IMR-90 (cell line): ENCODE measurements around the gene SYNE1. TPM values are rescaled to one million over a fixed set of nuclear protein-coding genes. Genes with fewer than 3 reads are reported as not detected.

ENCODE experiments used
- ATAC-seq: fragments of 200-7000 bp; cut with Tn5 transposase; 2 replicates; pipeline ENCODE4 v1.9.1; 2020; ENCODE audit warnings: low read depth, mild to moderate bottlenecking, moderate library complexity
- BruUV-seq: library from RNA; stranded (reverse); fragments of 400-500 nt; replicated peaks from 2 replicates; lab custom pipeline; 2021; lab: Mats Ljungman, UMichigan
- CTCF ChIA-PET: fragments of 300-600 bp; formaldehyde crosslinking; extraction: SDS; loops from one replicate; lab custom pipeline; 2021; ENCODE audit warnings: antibody characterized with exemption; lab: Yijun Ruan, JAX
- POLR2A ChIA-PET: fragments of 300-600 bp; sonication (Branson Sonifier 250); formaldehyde crosslinking; loops from one replicate; lab custom pipeline; 2022; ENCODE audit warnings: antibody characterized with exemption; ENCODE audit not compliant: unreplicated experiment; lab: Charles Lee
- DNase-seq: peaks from one replicate; pipeline ENCODE4 v3.0.0; 2013
- H2AFZ ChIP-seq: replicated peaks from 2 replicates; pipeline ENCODE3; 2013; ENCODE audit warnings: low read length, mild to moderate bottlenecking; ENCODE audit not compliant: poor library complexity
- H2AK5ac ChIP-seq: 2 replicates; pipeline ENCODE4 v1.6.1; 2013; ENCODE audit warnings: low read depth, low read length, inconsistent platforms
- H2AK9ac ChIP-seq: replicated peaks from 2 replicates; pipeline ENCODE3; 2013; ENCODE audit warnings: mild to moderate bottlenecking, low read depth, low read length, moderate library complexity; ENCODE audit not compliant: poor library complexity
- H2BK120ac ChIP-seq: 2 replicates; pipeline ENCODE4 v1.6.1; 2013; ENCODE audit warnings: low read depth, low read length, inconsistent platforms
- H2BK15ac ChIP-seq: 3 replicates; pipeline ENCODE4 v1.6.1; 2013; ENCODE audit warnings: low read depth, low read length, inconsistent platforms
- H2BK20ac ChIP-seq: 2 replicates; pipeline ENCODE4 v1.6.1; 2013; ENCODE audit warnings: low read depth, mild to moderate bottlenecking, inconsistent platforms, low read length, moderate library complexity
- H2BK5ac ChIP-seq: 2 replicates; pipeline ENCODE4 v1.6.1; 2013; ENCODE audit warnings: mild to moderate bottlenecking, low read depth, low read length, inconsistent platforms; ENCODE audit not compliant: poor library complexity, severe bottlenecking
- H3K14ac ChIP-seq: replicated peaks from 2 replicates; pipeline ENCODE4 v1.6.1; 2013; ENCODE audit warnings: low read depth, low read length, inconsistent platforms
- H3K18ac ChIP-seq: 2 replicates; pipeline ENCODE4 v1.6.1; 2013; ENCODE audit warnings: low read depth, low read length, control low read depth
- H3K23ac ChIP-seq: 2 replicates; pipeline ENCODE4 v1.6.1; 2013; ENCODE audit warnings: low read depth, low read length, inconsistent platforms
- H3K27ac ChIP-seq: 2 replicates; pipeline ENCODE4 v1.5.1; 2013; ENCODE audit warnings: mild to moderate bottlenecking, control low read depth, low read length; ENCODE audit not compliant: insufficient read depth
- H3K27me3 ChIP-seq: 2 replicates; pipeline ENCODE4 v1.6.1; 2013; ENCODE audit warnings: low read length; ENCODE audit not compliant: control insufficient read depth, insufficient read depth
- H3K36me3 ChIP-seq: 2 replicates; pipeline ENCODE4 v1.6.1; 2013; ENCODE audit warnings: low read length, mixed read lengths; ENCODE audit not compliant: control insufficient read depth, insufficient read depth
- H3K4ac ChIP-seq: 2 replicates; pipeline ENCODE4 v1.6.1; 2013; ENCODE audit warnings: low read depth, low read length, inconsistent platforms
- H3K4me1 ChIP-seq: 2 replicates; pipeline ENCODE4 v1.6.1; 2013; ENCODE audit warnings: low read length, mixed read lengths; ENCODE audit not compliant: control insufficient read depth, insufficient read depth
- H3K4me2 ChIP-seq: 2 replicates; pipeline ENCODE4 v1.6.1; 2013; ENCODE audit warnings: low read depth, mild to moderate bottlenecking, control low read depth, low read length, moderate library complexity
- H3K4me3 ChIP-seq: 2 replicates; pipeline ENCODE4 v1.5.1; 2013; ENCODE audit warnings: low read depth, mild to moderate bottlenecking, control low read depth, low read length, moderate library complexity; ENCODE audit not compliant: insufficient read depth
- H3K56ac ChIP-seq: 2 replicates; pipeline ENCODE4 v1.6.1; 2013; ENCODE audit warnings: low read length, inconsistent platforms; ENCODE audit not compliant: insufficient read depth; ENCODE audit errors: extremely low read depth
- H3K79me1 ChIP-seq, 2 experiments: 2 replicates each; pipeline ENCODE4 v1.6.1; 2013; ENCODE audit warnings: low read length in 2 of 2, inconsistent platforms in 1 of 2, low read depth in 1 of 2
- H3K9ac ChIP-seq: 2 replicates; pipeline ENCODE4 v1.6.1; 2013; ENCODE audit warnings: low read depth, low read length, control low read depth
- H3K9me1 ChIP-seq: 2 replicates; pipeline ENCODE4 v1.6.1; 2013; ENCODE audit warnings: low read length, inconsistent platforms; ENCODE audit not compliant: insufficient read depth
- H3K9me3 ChIP-seq: 2 replicates; pipeline ENCODE4 v1.6.1; 2013; ENCODE audit warnings: low read length; ENCODE audit not compliant: control insufficient read depth, insufficient read depth
- H4K20me1 ChIP-seq: 2 replicates; pipeline ENCODE4 v1.6.1; 2013; ENCODE audit warnings: low read length, inconsistent platforms; ENCODE audit not compliant: insufficient read depth
- H4K5ac ChIP-seq: 2 replicates; pipeline ENCODE4 v1.6.1; 2013; ENCODE audit warnings: mild to moderate bottlenecking, low read depth, low read length, control low read depth
- H4K8ac ChIP-seq, 2 experiments: 2 replicates each; pipeline ENCODE4 v1.6.1; 2013; ENCODE audit warnings: low read depth in 2 of 2, low read length in 2 of 2, control low read depth in 1 of 2, inconsistent platforms in 1 of 2
- H4K91ac ChIP-seq: 2 replicates; pipeline ENCODE4 v1.6.1; 2013; ENCODE audit warnings: low read depth, low read length, inconsistent platforms; ENCODE audit not compliant: insufficient read depth
- MAFK ChIP-seq: IDR thresholded peaks from 2 replicates; pipeline ENCODE4 v1.6.1; 2012; ENCODE audit warnings: low read depth, low read length, improper control_type of control experiment
- MAZ ChIP-seq: IDR thresholded peaks from 2 replicates; pipeline ENCODE4 v1.6.1; 2012; ENCODE audit warnings: low read depth, mild to moderate bottlenecking, low read length, improper control_type of control experiment, moderate library complexity, borderline replicate concordance
- WGBS, 2 experiments: methylation state at CpG; one replicate each; pipeline versions ENCODE4 v1.1.5 to v1.1.7; 2013; ENCODE audit warnings: missing lambda C conversion rate in 2 of 2; ENCODE audit not compliant: insufficient read length in 1 of 2; ENCODE audit errors: extremely low coverage in 2 of 2; 5-methylcytosine and 5-hydroxymethylcytosine counted together
- dilution Hi-C: fragments of 300-500 bp; cut with HindIII; formaldehyde crosslinking; loops from one replicate; pipeline ENCODE4 v1.14.3; 2018; ENCODE audit warnings: low sequenced_read_pairs; ENCODE audit not compliant: unreplicated experiment
- in situ Hi-C: fragments of 300-500 bp; cut with MboI; formaldehyde crosslinking; loops from 3 replicates; pipeline ENCODE4 v1.14.3; 2019; ENCODE audit warnings: low sequenced_read_pairs, inconsistent platforms, mixed read lengths
- intact Hi-C: fragments of 100-400 bp; cut with micrococcal nuclease; formaldehyde crosslinking; loops from 2 replicates; pipeline ENCODE4 v1.10.0; 2022
- polyA plus RNA-seq, 3 experiments: library from polyadenylated mRNA; depleted of rRNA; stranded (reverse); fragments of >200 nt; gene quantifications; 2 replicates each; pipeline ENCODE4 v1.2.3, GENCODE V29; 2012; ENCODE audit warnings: low replicate concordance in 1 of 3
- total RNA-seq: library from RNA; depleted of rRNA; stranded (reverse); fragments of >200 nt; gene quantifications from 2 replicates; pipeline ENCODE4 v1.2.3, GENCODE V29; 2012

Gene SYNE1
- total and polyA plus RNA-seq, 2 of the 4 experiments (the other 2 are of a cell fraction), result 34.1 to 159 TPM

- DNase-seq (no peak), ATAC-seq (no peak)
- H4K8ac ChIP-seq, result no peak overlapping the region
- no peaks in the 10 kb centered on the region for H4K20me1 ChIP-seq
- TF ChIP-seq MAZ (no peak), MAFK (peak; percentile 68)
- no peak overlapping the region for H3K14ac ChIP-seq
- no peak overlapping the region for H3K4me3 ChIP-seq
- no peak overlapping the region for H2AK5ac ChIP-seq
- no peaks in the 10 kb centered on the region; a peak in 1 of 4 replicates for H3K79me1 ChIP-seq
- H4K5ac ChIP-seq, result no peak overlapping the region
- no peak overlapping the region for H3K27ac ChIP-seq
- H3K4me2 ChIP-seq, result no peak overlapping the region
- H3K9me1 ChIP-seq, result no peaks in the 10 kb centered on the region
- BruUV-seq, result no TSS peak
- no peaks in the 10 kb centered on the region for H3K27me3 ChIP-seq
- H2AK9ac ChIP-seq, result no peak overlapping the region
- peaks cover 5% of the 10 kb centered on the region; the same call in 1 of the 2 replicates for H3K36me3 ChIP-seq
- H4K91ac ChIP-seq, result no peak overlapping the region
- H2BK20ac ChIP-seq, result no peak overlapping the region
- intact Hi-C loops, result loop anchor here (10.0 kb wide), 1 partner anchor 463 kb away; no protein-coding TSS in a partner anchor
- ChIA-PET CTCF (no interaction called here), POLR2A (no interaction called here)
- WGBS, 2 experiments, result no CpG with 5 or more reads among the region's 1 CpG
- no peak overlapping the region for H3K23ac ChIP-seq
- no peak overlapping the region for H2BK120ac ChIP-seq
- H3K9ac ChIP-seq, result no peak overlapping the region
- no peak overlapping the region for H2AFZ ChIP-seq
- no peak overlapping the region for H2BK5ac ChIP-seq
- no peak overlapping the region for H3K4ac ChIP-seq
- H3K4me1 ChIP-seq, result no peaks in the 10 kb centered on the region
- dilution Hi-C loops, result no loop called here
- H3K18ac ChIP-seq, result no peak overlapping the region
- in situ Hi-C loops, result loop anchor here (10.0 kb wide), 1 partner anchor 183 kb away; no protein-coding TSS in a partner anchor
- H3K56ac ChIP-seq, result no peak overlapping the region
- no peaks in the 10 kb centered on the region for H3K9me3 ChIP-seq
- H2BK15ac ChIP-seq, result no peak overlapping the region
Measured at GRCh38 chr6:152482289-152482688, 154.9 kb downstream of the SYNE1 start.
